Upper lobe of left lung (tissue), 4 donors: ENCODE results near the gene SLF2.

ENCODE experiments used
- EP300 ChIP-seq, 4 donors: sonication (generic); formaldehyde crosslinking; IDR thresholded peaks; one replicate each; pipeline ENCODE4 v1.5.1; 2017; ENCODE audit warnings: antibody characterized with exemption in 4 of 4, control low read depth in 2 of 4
- POLR2A ChIP-seq, 4 donors: fragments of 450-650 bp; IDR thresholded peaks; one replicate each; pipeline ENCODE4 v1.5.1; 2016 to 2017; ENCODE audit warnings: antibody characterized with exemption in 4 of 4, mild to moderate bottlenecking in 2 of 4
- TF ChIP-seq, protein P1 (sequence below), 6 experiments: fragments of 450-650 bp in 4 of 6; fragments of 200-600 bp in 2 of 6; sonication (generic) in 2 of 6; IDR thresholded peaks; one replicate each; pipeline ENCODE4 v1.5.1; 2016 to 2019; ENCODE audit warnings: antibody characterized with exemption in 6 of 6

GRCh38 chr10:100962351-100963080, 49.8 kb downstream of the SLF2 start:
- no peak for TF ChIP-seq POLR2A (IDR thresholded peaks at IDR 0.05)
- TF ChIP-seq, protein P1, sequence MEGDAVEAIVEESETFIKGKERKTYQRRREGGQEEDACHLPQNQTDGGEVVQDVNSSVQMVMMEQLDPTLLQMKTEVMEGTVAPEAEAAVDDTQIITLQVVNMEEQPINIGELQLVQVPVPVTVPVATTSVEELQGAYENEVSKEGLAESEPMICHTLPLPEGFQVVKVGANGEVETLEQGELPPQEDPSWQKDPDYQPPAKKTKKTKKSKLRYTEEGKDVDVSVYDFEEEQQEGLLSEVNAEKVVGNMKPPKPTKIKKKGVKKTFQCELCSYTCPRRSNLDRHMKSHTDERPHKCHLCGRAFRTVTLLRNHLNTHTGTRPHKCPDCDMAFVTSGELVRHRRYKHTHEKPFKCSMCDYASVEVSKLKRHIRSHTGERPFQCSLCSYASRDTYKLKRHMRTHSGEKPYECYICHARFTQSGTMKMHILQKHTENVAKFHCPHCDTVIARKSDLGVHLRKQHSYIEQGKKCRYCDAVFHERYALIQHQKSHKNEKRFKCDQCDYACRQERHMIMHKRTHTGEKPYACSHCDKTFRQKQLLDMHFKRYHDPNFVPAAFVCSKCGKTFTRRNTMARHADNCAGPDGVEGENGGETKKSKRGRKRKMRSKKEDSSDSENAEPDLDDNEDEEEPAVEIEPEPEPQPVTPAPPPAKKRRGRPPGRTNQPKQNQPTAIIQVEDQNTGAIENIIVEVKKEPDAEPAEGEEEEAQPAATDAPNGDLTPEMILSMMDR (IDR thresholded peaks at IDR 0.05), result no peak
- no peak for TF ChIP-seq EP300 (IDR thresholded peaks at IDR 0.05)
